Measurements from ENCODE around the gene POGLUT2.
A peak's percentile ranks its signal among the peaks of the same experiment; 100 is the strongest.

The POGLUT2 gene

DNA sequence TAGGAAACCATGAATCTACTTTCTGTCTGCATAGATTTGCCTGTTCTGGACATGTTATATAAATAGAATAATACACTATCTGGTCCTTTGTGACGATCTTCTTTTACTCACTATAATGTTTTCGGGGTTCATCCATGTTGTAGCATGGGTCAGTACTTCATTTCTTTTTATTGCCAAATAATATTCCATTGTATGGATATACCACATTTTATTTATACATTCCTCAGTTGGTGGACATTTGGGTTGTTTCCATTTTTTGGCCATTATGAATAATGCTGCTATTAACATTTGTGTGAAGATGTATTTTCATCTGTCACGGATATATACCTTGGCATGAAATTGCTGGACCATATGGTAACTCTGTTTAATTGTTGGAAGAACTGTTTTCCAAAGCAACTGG, 6.9 kb upstream of the POGLUT2 start:
- TF ChIP-seq, protein P1, sequence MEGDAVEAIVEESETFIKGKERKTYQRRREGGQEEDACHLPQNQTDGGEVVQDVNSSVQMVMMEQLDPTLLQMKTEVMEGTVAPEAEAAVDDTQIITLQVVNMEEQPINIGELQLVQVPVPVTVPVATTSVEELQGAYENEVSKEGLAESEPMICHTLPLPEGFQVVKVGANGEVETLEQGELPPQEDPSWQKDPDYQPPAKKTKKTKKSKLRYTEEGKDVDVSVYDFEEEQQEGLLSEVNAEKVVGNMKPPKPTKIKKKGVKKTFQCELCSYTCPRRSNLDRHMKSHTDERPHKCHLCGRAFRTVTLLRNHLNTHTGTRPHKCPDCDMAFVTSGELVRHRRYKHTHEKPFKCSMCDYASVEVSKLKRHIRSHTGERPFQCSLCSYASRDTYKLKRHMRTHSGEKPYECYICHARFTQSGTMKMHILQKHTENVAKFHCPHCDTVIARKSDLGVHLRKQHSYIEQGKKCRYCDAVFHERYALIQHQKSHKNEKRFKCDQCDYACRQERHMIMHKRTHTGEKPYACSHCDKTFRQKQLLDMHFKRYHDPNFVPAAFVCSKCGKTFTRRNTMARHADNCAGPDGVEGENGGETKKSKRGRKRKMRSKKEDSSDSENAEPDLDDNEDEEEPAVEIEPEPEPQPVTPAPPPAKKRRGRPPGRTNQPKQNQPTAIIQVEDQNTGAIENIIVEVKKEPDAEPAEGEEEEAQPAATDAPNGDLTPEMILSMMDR (IDR thresholded peaks at IDR 0.05; ENCODE audit: low read depth, low read length), result no peak
- no peak for DNase-seq (ENCODE audit: extremely low read depth, low read depth)

DNA sequence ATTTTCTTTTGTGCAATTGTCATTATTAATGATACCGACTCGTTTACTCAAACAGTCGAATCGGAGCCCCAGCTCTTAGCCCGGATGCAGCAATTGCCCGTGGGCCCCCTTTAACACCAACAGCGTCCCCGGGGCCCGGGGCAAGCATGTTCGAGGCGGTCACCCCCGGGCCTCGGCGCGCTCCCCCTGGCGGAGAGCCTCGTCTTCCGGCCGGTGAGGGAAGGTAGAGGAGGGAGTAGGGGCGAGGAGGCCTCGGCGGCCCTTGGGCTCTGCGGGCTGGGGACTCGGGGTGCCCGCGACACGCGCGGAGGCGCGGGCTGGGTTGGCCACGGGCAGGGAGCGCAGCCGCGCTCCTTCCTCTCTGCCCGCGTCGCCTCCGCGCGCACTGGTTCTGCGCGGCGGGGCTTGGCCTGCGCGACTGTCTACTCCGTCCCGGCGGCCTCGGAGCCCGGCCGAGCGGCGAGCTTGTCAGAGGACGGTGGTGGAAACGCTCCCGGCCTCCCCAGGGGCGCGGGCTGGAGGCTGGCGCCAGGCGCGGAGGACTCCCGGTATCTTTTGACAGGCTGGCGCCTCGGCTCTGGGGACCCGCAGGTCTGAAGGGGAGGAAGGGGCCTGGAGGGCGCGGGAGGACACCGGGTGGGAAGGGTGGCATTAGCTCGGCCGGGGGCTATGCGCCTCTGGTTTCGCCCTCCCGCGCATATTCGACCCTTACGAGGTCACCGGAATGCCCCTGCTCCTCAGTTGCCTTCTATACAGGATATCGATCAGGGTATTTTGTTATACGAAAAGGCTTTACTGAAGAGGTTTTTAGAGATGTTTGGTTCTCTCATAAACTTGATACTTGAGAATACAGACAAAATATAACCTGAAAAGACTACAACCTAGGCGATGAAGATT, 1.6 kb upstream of the POGLUT2 start:
- peak; percentile 46 for DNase-seq (ENCODE audit: extremely low read depth, low read depth)
- TF ChIP-seq, protein P1 (IDR thresholded peaks at IDR 0.05; ENCODE audit: low read depth, low read length), result peak; percentile 70

DNA sequence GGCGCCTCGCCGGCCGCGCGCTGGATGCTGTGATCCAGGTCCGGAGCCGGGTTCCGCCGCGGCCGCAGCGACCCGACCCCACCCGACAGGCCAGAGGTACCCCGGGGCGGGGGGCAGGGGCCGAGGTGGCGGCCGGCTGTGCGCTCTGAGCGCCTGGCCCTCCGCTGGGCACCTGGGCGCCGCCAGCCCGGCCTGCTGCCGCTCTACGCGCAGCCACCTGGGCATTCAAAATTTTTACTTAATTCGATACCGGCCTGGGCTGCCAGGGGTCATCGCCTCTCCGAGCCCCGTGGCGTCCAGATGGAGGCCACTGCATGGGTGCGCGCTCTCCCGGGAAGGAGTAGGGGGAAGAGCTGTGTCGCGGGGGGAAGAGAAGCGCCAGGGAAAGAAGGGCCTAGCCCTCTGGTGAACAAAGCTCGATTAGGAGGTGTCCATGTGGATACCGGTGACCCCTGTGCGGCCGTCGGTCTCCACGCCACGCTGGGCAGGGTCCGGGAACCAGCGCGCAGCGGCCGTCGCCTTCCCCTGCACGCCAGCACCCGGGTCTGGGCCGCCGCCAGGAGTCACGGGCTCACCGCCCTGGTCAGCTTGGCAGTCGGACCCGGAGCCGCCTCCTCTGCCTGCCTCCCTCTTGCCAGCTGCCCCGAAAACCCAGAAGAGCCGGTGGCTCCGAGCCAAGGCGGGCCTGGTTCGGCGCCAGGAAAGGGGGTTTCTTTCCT, 809 bp upstream of the POGLUT2 start:
- no peak for DNase-seq (ENCODE audit: extremely low read depth, low read depth)
- TF ChIP-seq, protein P1 (IDR thresholded peaks at IDR 0.05; ENCODE audit: low read depth, low read length), result no peak

DNA sequence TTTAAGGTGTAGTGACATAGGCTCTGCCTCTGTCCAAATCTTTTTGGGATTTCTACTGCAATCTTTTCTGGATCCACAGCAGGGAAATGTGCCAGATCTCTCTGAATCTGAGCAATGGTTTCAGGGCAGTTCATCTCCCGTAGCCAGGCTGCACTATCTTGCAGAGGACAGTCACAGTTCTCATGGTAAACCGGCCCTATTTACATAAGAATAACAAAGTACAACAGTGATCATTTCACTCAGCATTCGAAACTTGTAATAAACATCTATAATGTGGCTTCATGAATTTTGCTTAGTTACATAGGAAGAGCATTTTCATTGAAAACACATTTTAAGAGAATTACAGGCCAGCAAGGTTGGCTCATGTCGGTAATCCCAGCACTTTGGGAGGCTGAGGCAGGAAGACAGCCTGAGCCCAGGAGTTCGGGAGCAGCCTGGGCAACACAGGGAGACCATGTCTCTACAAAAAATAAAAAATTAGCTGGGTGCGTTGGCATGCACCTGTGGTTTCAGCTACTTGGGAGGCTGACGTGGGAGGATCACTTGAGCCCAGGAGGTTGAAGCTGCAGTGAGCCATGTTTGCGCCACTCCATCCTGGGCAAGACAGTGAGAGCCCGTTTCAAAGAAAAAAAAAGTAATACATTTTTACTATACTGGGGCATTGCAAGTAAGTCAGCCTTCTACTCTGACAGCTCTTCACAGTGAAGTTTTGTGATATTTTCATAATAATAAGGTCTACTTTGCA, 5.0 kb downstream of the POGLUT2 start:
- DNase-seq (ENCODE audit: extremely low read depth, low read depth), result no peak

DNA sequence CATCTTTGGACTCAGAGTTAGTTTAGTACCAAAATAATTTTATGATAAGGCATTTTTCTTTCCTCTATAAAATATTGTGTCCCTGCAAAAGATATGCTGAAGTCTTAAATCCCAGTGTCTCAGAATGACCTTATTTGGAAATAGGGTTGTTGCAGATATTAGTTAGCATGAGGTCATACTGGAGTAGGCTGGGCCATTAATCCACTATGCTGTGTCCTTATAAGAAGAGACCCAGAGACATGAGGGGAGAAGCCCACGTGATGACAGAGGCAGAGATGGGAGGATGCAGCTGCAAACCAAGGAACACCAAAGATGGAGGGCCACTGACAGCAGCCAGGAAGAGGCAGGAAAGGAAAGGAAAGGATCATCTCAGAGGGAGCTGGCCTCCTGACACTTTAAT, 6.4 kb downstream of the POGLUT2 start:
- TF ChIP-seq, protein P1 (IDR thresholded peaks at IDR 0.05; ENCODE audit: low read depth, low read length), result no peak

More for the DNA sequence above, 5.0 kb downstream of the POGLUT2 start:
- TF ChIP-seq, protein P1 (IDR thresholded peaks at IDR 0.05; ENCODE audit: low read depth, low read length), result no peak

DNA sequence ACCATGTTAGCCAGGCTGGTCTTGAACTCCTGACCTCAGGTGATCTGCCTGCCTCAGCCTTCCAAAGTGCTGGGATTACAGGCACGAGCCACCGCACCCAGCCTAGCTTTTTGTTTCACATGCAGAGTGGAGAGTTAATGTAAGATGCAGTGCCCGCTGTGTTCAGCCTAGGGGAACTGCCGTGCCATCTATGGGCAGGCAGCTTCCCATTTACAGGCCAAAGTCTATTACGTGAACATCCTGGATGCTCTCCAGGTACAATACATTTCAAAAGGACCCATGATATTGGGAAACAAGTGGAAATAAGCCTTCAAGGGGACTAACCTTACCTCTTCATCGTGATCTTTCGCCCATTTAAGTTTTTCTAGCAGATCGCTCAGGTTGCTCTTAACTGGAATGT, 10.1 kb downstream of the POGLUT2 start:
- DNase-seq (ENCODE audit: extremely low read depth, low read depth), result no peak

More for the DNA sequence above, 6.4 kb downstream of the POGLUT2 start:
- no peak for DNase-seq (ENCODE audit: extremely low read depth, low read depth)

More for the DNA sequence above, 10.1 kb downstream of the POGLUT2 start:
- TF ChIP-seq, protein P1 (IDR thresholded peaks at IDR 0.05; ENCODE audit: low read depth, low read length), result no peak

Data from AG09319 (cell line).